Esophagus muscularis mucosa (tissue), 4 donors: ENCODE results near the gene P2RY13. TPM values are rescaled to one million over a fixed set of nuclear protein-coding genes. Genes with fewer than 3 reads are reported as not detected.

Experiments used
- DNase-seq: peaks from one replicate; pipeline ENCODE4 v3.0.0-alpha.2; 2017; ENCODE audit errors: extremely low spot score
- H3K27ac ChIP-seq, 4 donors: fragments of 200-600 bp; sonication (generic); replicated peaks in 1 of 4; 1 replicate in 3 of 4; 2 replicates in 1 of 4; pipeline ENCODE4 v1.5.1; 2016 to 2019; ENCODE audit warnings: mild to moderate bottlenecking in 1 of 4
- H3K27me3 ChIP-seq, 4 donors: fragments of 200-600 bp; sonication (generic); one replicate each; pipeline versions ENCODE4 v1.5.1 to v1.6.0; 2016 to 2019
- H3K36me3 ChIP-seq, 4 donors: fragments of 200-600 bp; sonication (generic); one replicate each; pipeline ENCODE4 v1.5.1; 2016 to 2019
- H3K4me1 ChIP-seq, 4 donors: fragments of 200-600 bp; sonication (generic); one replicate each; pipeline ENCODE4 v1.5.1; 2016 to 2019
- H3K4me3 ChIP-seq, 4 donors: fragments of 200-600 bp; sonication (generic); 1 replicate in 2 of 4; 2 replicates in 2 of 4; pipeline ENCODE4 v1.5.1; 2016 to 2019; ENCODE audit warnings: mild to moderate bottlenecking in 4 of 4, moderate library complexity in 1 of 4
- H3K9me3 ChIP-seq, 4 donors: fragments of 200-600 bp; sonication (generic); 1 replicate in 3 of 4; 2 replicates in 1 of 4; pipeline ENCODE4 v1.5.1; 2016 to 2019
- EP300 ChIP-seq: sonication (generic); formaldehyde crosslinking; IDR thresholded peaks from one replicate; pipeline ENCODE4 v1.6.1; 2017; ENCODE audit warnings: antibody characterized with exemption
- POLR2A ChIP-seq: fragments of 450-650 bp; IDR thresholded peaks from one replicate; pipeline ENCODE4 v1.6.1; 2017; ENCODE audit warnings: antibody characterized with exemption, moderate library complexity, mild to moderate bottlenecking, low read depth
- POLR2AphosphoS5 ChIP-seq, 2 donors: sonication (generic); formaldehyde crosslinking; IDR thresholded peaks; one replicate each; pipeline ENCODE4 v1.6.1; 2017; ENCODE audit warnings: antibody characterized with exemption in 2 of 2
- WGBS: methylation state at CpG from one replicate; pipeline ENCODE4 v1.1.5; 2018; 5-methylcytosine and 5-hydroxymethylcytosine counted together
- intact Hi-C: fragments of 100-400 bp; cut with DNase I; formaldehyde crosslinking; loops from one replicate; pipeline ENCODE4 v1.15.1; 2023
- total RNA-seq, 4 donors: library from RNA; depleted of rRNA; stranded (reverse); fragments of >200 nt; gene quantifications; one replicate each; pipeline versions ENCODE4 v1.1.0 to v1.2.1, GENCODE V29; 2016
- TF ChIP-seq, protein P1 (sequence below), 3 experiments: fragments of 200-600 bp in 2 of 3; fragments of 450-650 bp in 1 of 3; sonication (generic) in 2 of 3; IDR thresholded peaks; one replicate each; pipeline ENCODE4 v1.5.1; 2017 to 2019; ENCODE audit warnings: antibody characterized with exemption in 3 of 3, mild to moderate bottlenecking in 2 of 3, moderate library complexity in 1 of 3

Gene P2RY13
- total RNA-seq, 4 donors from 2014 or later, result 0.80 to 2.0 (median 1.4) TPM

- intact Hi-C loops, result loop anchor here (2.0 kb wide), 1 partner anchor 113 kb away; no protein-coding TSS in a partner anchor
- Histone ChIP-seq H3K4me3 (no peak overlapping the region), H3K27me3 (no peaks in the 10 kb centered on the region), H3K4me1 (peaks cover 0 to 45% (median 19%) of the 10 kb centered on the region in 4 donors), H3K9me3 (no peaks in the 10 kb centered on the region), H3K36me3 (no peaks in the 10 kb centered on the region), H3K27ac (peak overlapping the region in 2 of 4 donors; percentile 48 to 55)
- no peak for TF ChIP-seq POLR2A
- TF ChIP-seq, protein P1, sequence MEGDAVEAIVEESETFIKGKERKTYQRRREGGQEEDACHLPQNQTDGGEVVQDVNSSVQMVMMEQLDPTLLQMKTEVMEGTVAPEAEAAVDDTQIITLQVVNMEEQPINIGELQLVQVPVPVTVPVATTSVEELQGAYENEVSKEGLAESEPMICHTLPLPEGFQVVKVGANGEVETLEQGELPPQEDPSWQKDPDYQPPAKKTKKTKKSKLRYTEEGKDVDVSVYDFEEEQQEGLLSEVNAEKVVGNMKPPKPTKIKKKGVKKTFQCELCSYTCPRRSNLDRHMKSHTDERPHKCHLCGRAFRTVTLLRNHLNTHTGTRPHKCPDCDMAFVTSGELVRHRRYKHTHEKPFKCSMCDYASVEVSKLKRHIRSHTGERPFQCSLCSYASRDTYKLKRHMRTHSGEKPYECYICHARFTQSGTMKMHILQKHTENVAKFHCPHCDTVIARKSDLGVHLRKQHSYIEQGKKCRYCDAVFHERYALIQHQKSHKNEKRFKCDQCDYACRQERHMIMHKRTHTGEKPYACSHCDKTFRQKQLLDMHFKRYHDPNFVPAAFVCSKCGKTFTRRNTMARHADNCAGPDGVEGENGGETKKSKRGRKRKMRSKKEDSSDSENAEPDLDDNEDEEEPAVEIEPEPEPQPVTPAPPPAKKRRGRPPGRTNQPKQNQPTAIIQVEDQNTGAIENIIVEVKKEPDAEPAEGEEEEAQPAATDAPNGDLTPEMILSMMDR (IDR thresholded peaks at IDR 0.05), result no peak
- no peak for TF ChIP-seq POLR2AphosphoS5 (IDR thresholded peaks at IDR 0.05)
- TF ChIP-seq EP300, result no peak
- DNase-seq, result no peak
- WGBS, result 67% methylated on average over 9 of the region's 9 CpGs
Observed at GRCh38 chr3:151281671-151282324, 47.6 kb downstream of the P2RY13 start.

- Histone ChIP-seq H3K9me3 (no peaks in the 10 kb centered on the region), H3K36me3 (no peaks in the 10 kb centered on the region), H3K27ac (peak within 1 kb of the TSS in 2 of 4 donors; percentile 20 to 38), H3K4me1 (peaks cover 0 to 39% (median 9%) of the 10 kb centered on the region in 4 donors), H3K4me3 (peak within 1 kb of the TSS in 2 of 4 donors; percentile 24 to 30), H3K27me3 (no peaks in the 10 kb centered on the region)
- intact Hi-C loops, result no loop called here
- WGBS, result 51% methylated on average over 4 of the region's 4 CpGs
- DNase-seq, result no peak
- TF ChIP-seq EP300 (no peak), POLR2AphosphoS5 (IDR thresholded peaks at IDR 0.05) (no peak)
- TF ChIP-seq, protein P1 (IDR thresholded peaks at IDR 0.05), result no peak
Observed at GRCh38 chr3:151278230-151278629, 51.1 kb downstream of the P2RY13 start, which contains the start of gene P2RY14. Gene P2RY14 (minus strand): TSS chr3:151278542. CDS start chr3:151214316, 64,226 bp downstream.

DNA sequence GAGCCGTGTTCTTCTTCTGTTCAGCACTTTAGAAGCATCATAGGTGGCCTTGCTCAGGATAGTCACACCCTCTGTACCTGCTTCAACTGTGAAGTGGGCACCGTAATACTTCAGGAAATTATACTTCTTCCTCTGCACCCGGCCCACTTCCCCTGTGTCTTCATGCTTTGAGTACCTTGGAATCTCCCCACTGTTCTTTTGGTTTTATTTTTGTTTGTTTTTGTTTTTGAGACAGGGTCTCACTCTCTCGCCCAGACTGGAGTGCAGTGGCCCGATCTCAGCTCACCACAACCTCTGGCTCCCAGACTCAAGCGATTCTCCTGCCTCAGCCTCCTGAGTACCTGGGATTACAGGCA, 52.7 kb downstream of the P2RY13 start:
- peak overlapping the region in 1 of 4 donors; percentile 9 for H3K27ac ChIP-seq
- no peak for TF ChIP-seq POLR2AphosphoS5 (IDR thresholded peaks at IDR 0.05)
- no peaks in the 10 kb centered on the region for H3K36me3 ChIP-seq
- intact Hi-C loops, result no loop called here
- DNase-seq, result no peak
- H3K4me3 ChIP-seq, result peak overlapping the region in 2 of 4 donors; percentile 24 to 30
- no peaks in the 10 kb centered on the region for H3K27me3 ChIP-seq
- H3K9me3 ChIP-seq, result no peaks in the 10 kb centered on the region
- 73% methylated on average over 6 of the region's 6 CpGs for WGBS
- peaks cover 0 to 23% (median 4%) of the 10 kb centered on the region in 4 donors for H3K4me1 ChIP-seq

Other genes with a start within 250 kb of the P2RY13 start
- gene MED12L, start 243.9 kb downstream of the P2RY13 start, total RNA-seq, result under 1 TPM; 0.19 to 0.83 (median 0.41) TPM
- gene GPR171, start 126.3 kb downstream of the P2RY13 start, total RNA-seq, result 1 to 10 TPM in 2 of 4 donors, under 1 TPM in 2; 0.46 to 3.7 (median 1.3) TPM
- gene P2RY14, start 51.0 kb downstream of the P2RY13 start, total RNA-seq, result 10 to 100 TPM in 3 of 4 donors, 1 to 10 TPM in 1; 3.0 to 14.2 (median 12.4) TPM
- gene GPR87, start 12.7 kb downstream of the P2RY13 start, total RNA-seq, result not detected
- gene P2RY12, start 55.2 kb upstream of the P2RY13 start, total RNA-seq, result 1 to 10 TPM; 1.5 to 4.6 (median 2.8) TPM
- 1 to 10 TPM in 3 of 4 donors, under 1 TPM in 1; 0.83 to 4.0 (median 2.8) TPM for gene IGSF10, start 131.5 kb upstream of the P2RY13 start, total RNA-seq